Measurements from ENCODE around the gene C12orf56. TPM values are rescaled to one million over a fixed set of nuclear protein-coding genes. Genes with fewer than 3 reads are reported as not detected.
A peak's percentile ranks its signal among the peaks of the same experiment; 100 is the strongest.

C12orf56 gene
- total and polyA plus RNA-seq, 9 of the 15 experiments (the other 6 are each of a cell fraction or from before 2014, with no cell fraction given) = 0.40 to 4.8 (median 1.2) TPM

- TF ChIP-seq ZNF518B (CRISPR knock-in tag; IDR thresholded peaks at IDR 0.05) (no peak), ZNF395 (CRISPR knock-in tag; IDR thresholded peaks at IDR 0.05) (0 out of 2 replicates have a peak, but pooled peaks have one; percentile 25), RNF2 (IDR thresholded peaks at IDR 0.05) (peak; percentile 88), PHF8 (IDR thresholded peaks at IDR 0.05; ENCODE audit: borderline replicate concordance, low read length) (peak; percentile 92), NEUROD1 (IDR thresholded peaks at IDR 0.05; ENCODE audit: borderline replicate concordance, low read depth, low read length, partially characterized antibody) (peak; percentile 67), MCM3 (IDR thresholded peaks at IDR 0.05) (no peak), SMC3 (conservative IDR thresholded peaks at IDR 0.05; ENCODE audit: insufficient read depth, low read depth, low read length) (no peak), ETS2 (tag; IDR thresholded peaks at IDR 0.05; ENCODE audit: borderline replicate concordance, poor library complexity, severe bottlenecking) (no peak), PTRF (tag; IDR thresholded peaks at IDR 0.05) (no peak), HMGXB4 (CRISPR knock-in tag; IDR thresholded peaks at IDR 0.05) (peak; percentile 92), LARP7 (IDR thresholded peaks at IDR 0.05) (0 out of 2 replicates have a peak, but pooled peaks have one; percentile 42), ZNF316 (IDR thresholded peaks at IDR 0.05) (peak; percentile 35; the same call in 1 of the 2 replicates), SAFB (IDR thresholded peaks at IDR 0.05; ENCODE audit: borderline replicate concordance, low read depth, low read length) (0 out of 2 replicates have a peak, but pooled peaks have one; percentile 6), ZBTB12 (CRISPR knock-in tag; IDR thresholded peaks at IDR 0.05) (no peak)
- TF ChIP-seq, protein P1, sequence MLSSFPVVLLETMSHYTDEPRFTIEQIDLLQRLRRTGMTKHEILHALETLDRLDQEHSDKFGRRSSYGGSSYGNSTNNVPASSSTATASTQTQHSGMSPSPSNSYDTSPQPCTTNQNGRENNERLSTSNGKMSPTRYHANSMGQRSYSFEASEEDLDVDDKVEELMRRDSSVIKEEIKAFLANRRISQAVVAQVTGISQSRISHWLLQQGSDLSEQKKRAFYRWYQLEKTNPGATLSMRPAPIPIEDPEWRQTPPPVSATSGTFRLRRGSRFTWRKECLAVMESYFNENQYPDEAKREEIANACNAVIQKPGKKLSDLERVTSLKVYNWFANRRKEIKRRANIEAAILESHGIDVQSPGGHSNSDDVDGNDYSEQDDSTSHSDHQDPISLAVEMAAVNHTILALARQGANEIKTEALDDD (IDR thresholded peaks at IDR 0.05) = no peak
These were observed 14.1 kb upstream of the C12orf56 start (continued) for GRCh38 chr12:64404470-64405256.

Measured in K562 (cell line).